BLaER1 (cell line): Measurements from ENCODE around the gene IPPK.

Experiments used
- H3K27ac ChIP-seq: shearing (Covaris generic); formaldehyde crosslinking; 2 replicates; pipeline ENCODE4 v1.8.1; 2022
- H3K27me3 ChIP-seq: shearing (Covaris generic); formaldehyde crosslinking; 2 replicates; pipeline ENCODE4 v1.8.1; 2022
- H3K36me3 ChIP-seq: shearing (Covaris generic); formaldehyde crosslinking; 2 replicates; pipeline ENCODE4 v1.8.1; 2022
- H3K4me1 ChIP-seq: shearing (Covaris generic); formaldehyde crosslinking; 2 replicates; pipeline ENCODE4 v1.8.1; 2022
- H3K4me2 ChIP-seq: shearing (Covaris generic); formaldehyde crosslinking; 2 replicates; pipeline ENCODE4 v1.8.1; 2022
- H3K4me3 ChIP-seq: shearing (Covaris generic); formaldehyde crosslinking; 2 replicates; pipeline ENCODE4 v1.8.1; 2022
- H3K9ac ChIP-seq: shearing (Covaris generic); formaldehyde crosslinking; 2 replicates; pipeline ENCODE4 v1.8.1; 2022
- H3K9me3 ChIP-seq: shearing (Covaris generic); formaldehyde crosslinking; 2 replicates; pipeline ENCODE4 v1.8.1; 2022
- H4K20me1 ChIP-seq: shearing (Covaris generic); formaldehyde crosslinking; 2 replicates; pipeline ENCODE4 v1.8.1; 2022
- Cebpa-rat ChIP-seq: shearing (Covaris generic); IDR thresholded peaks from 2 replicates; pipeline ENCODE4 v1.8.1; 2022

Gene IPPK

GRCh38 chr9:92612292-92612691, 57.6 kb downstream of the IPPK start:
- Histone ChIP-seq H4K20me1 (no peaks in the 10 kb centered on the region), H3K9ac (no peak overlapping the region), H3K36me3 (peaks cover 73% of the 10 kb centered on the region), H3K4me1 (peaks cover 11% of the 10 kb centered on the region), H3K4me2 (no peak overlapping the region), H3K27ac (no peak overlapping the region), H3K9me3 (no peaks in the 10 kb centered on the region), H3K27me3 (no peaks in the 10 kb centered on the region), H3K4me3 (no peak overlapping the region)
- TF ChIP-seq Cebpa-rat = no peak

DNA sequence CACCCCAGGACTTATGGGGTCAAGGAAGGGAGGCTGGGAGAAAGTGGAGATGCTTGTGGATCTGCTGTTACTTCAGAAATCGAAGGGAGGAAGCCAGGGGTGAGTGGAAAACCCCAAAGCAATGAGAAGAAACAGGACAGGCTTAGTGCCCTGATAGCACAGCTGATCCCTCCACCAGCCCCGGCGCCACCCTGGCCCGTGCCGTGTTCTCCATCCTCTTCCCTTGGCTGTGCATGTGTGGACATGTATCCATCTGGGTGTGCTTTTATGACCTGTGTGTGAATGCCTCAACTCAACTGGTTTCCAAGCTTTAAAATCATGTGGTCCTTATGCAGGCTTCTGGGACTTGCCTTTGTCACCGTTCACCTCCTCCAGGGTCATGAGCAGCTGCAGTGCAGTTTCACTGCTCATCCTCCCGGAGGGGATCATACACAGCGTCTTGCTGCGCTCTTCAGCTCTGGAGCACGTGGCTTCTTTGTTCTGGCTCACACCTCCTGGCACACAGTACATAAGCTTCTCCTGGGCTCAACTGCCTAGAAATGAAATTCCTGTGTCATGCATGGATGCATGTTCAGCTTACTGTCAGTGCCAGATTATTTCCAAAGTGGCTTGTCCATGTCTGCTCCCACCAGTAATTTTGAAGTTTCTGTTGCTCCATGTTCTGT, 58.2 kb downstream of the IPPK start:
- Histone ChIP-seq H3K27me3 (no peaks in the 10 kb centered on the region), H3K4me2 (no peak overlapping the region), H3K9ac (no peak overlapping the region), H3K36me3 (peaks cover 68% of the 10 kb centered on the region), H3K9me3 (no peaks in the 10 kb centered on the region), H3K4me1 (peaks cover 8% of the 10 kb centered on the region), H3K4me3 (no peak overlapping the region), H3K27ac (no peak overlapping the region), H4K20me1 (no peaks in the 10 kb centered on the region)
- TF ChIP-seq Cebpa-rat = no peak

DNA sequence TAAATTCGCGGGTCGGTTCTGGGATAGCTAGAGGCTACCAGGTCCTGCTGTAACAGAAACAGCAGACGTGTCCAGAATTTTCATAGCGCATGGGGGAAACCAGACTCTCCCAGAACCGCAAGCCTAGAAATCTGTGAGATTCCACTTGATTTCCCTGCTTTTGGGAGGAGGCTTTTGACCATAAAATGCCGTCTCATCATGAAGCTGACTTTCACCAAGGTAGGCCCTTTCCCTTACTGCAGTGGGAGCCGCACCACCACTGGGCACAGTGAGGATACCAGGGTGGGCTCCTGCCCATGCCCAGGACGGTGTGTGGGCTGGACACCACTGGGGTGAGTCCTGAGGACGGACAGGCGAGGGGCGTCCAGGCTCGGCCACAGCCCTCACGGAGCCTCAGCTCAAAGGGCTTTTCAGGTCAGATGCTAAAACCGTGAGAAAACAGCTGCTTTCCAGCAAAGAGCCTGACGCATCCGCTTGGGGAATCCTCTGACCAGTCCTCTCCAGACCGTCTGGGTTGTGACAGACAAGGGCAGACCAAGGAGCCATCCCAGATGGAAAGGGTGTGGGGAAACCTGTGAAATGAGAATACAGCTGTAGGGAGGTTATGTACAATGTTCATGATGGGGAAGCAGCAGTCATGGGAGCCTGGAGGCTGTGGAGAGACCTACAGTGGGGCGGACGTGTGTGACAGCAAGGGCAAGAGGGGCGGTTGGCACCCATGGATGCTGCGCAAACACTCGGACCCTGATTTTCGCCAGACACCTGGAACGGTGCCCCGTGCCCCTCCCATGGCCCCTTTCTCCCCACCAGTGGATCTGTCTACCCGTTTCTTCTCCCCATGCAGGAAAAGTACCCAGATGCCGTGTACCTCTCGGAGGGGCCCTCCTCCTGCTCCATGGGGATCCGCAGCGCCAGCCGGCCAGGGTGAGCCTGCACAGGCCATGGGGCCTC, 59.2 kb downstream of the IPPK start:
- H3K9ac ChIP-seq = no peak overlapping the region
- TF ChIP-seq Cebpa-rat = no peak
- no peaks in the 10 kb centered on the region for H3K4me1 ChIP-seq
- H3K36me3 ChIP-seq = peaks cover 58% of the 10 kb centered on the region
- no peaks in the 10 kb centered on the region for H3K27me3 ChIP-seq
- H3K27ac ChIP-seq = no peak overlapping the region
- H3K4me3 ChIP-seq = no peak overlapping the region
- no peaks in the 10 kb centered on the region for H4K20me1 ChIP-seq
- H3K4me2 ChIP-seq = no peak overlapping the region
- peaks cover 5% of the 10 kb centered on the region for H3K9me3 ChIP-seq

GRCh38 chr9:92608909-92609445, 61.0 kb downstream of the IPPK start:
- H3K27ac ChIP-seq = no peak overlapping the region
- no peaks in the 10 kb centered on the region for H3K4me1 ChIP-seq
- no peak overlapping the region for H3K9ac ChIP-seq
- H3K27me3 ChIP-seq = no peaks in the 10 kb centered on the region
- no peak overlapping the region for H3K4me2 ChIP-seq
- no peak for TF ChIP-seq Cebpa-rat
- H3K36me3 ChIP-seq = peaks cover 46% of the 10 kb centered on the region
- peaks cover 23% of the 10 kb centered on the region for H3K9me3 ChIP-seq
- no peak overlapping the region for H3K4me3 ChIP-seq
- no peaks in the 10 kb centered on the region for H4K20me1 ChIP-seq

GRCh38 chr9:92608241-92608908, 61.6 kb downstream of the IPPK start:
- Histone ChIP-seq H3K27ac (no peak overlapping the region), H3K9me3 (peaks cover 29% of the 10 kb centered on the region), H3K4me3 (no peak overlapping the region), H3K36me3 (peaks cover 40% of the 10 kb centered on the region), H3K27me3 (no peaks in the 10 kb centered on the region), H3K4me1 (no peaks in the 10 kb centered on the region), H4K20me1 (no peaks in the 10 kb centered on the region), H3K4me2 (no peak overlapping the region), H3K9ac (no peak overlapping the region)
- no peak for TF ChIP-seq Cebpa-rat

GRCh38 chr9:92607773-92608172, 62.2 kb downstream of the IPPK start:
- TF ChIP-seq Cebpa-rat = no peak
- no peaks in the 10 kb centered on the region for H4K20me1 ChIP-seq
- peaks cover 35% of the 10 kb centered on the region for H3K9me3 ChIP-seq
- H3K36me3 ChIP-seq = peaks cover 34% of the 10 kb centered on the region
- H3K27me3 ChIP-seq = no peaks in the 10 kb centered on the region
- H3K4me3 ChIP-seq = no peak overlapping the region
- no peak overlapping the region for H3K9ac ChIP-seq
- no peaks in the 10 kb centered on the region for H3K4me1 ChIP-seq
- H3K27ac ChIP-seq = no peak overlapping the region
- H3K4me2 ChIP-seq = no peak overlapping the region

DNA sequence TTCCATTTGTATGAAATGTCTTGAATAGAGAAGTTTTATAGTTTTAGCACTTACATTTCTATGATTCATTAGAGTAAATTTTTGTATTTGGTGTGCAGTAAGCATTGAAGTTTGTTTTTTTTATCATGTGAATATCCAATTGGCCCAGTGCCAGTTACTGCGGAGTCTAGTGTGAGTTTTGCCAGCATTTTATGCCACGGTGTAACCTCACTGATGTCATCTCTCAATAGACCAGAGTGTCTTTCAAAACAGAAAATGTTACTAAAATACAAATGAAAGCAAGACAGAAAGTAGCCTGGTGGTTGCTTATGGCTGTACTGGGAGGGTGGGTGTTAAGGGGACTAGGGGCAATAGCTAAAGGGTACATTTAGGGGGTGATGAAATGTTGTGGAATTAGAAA, 62.8 kb downstream of the IPPK start:
- H3K27ac ChIP-seq = no peak overlapping the region
- no peaks in the 10 kb centered on the region for H4K20me1 ChIP-seq
- H3K27me3 ChIP-seq = no peaks in the 10 kb centered on the region
- no peak for TF ChIP-seq Cebpa-rat
- H3K9me3 ChIP-seq = peaks cover 35% of the 10 kb centered on the region
- H3K9ac ChIP-seq = no peak overlapping the region
- peaks cover 27% of the 10 kb centered on the region for H3K36me3 ChIP-seq
- no peak overlapping the region for H3K4me2 ChIP-seq
- H3K4me1 ChIP-seq = no peaks in the 10 kb centered on the region
- no peak overlapping the region for H3K4me3 ChIP-seq

DNA sequence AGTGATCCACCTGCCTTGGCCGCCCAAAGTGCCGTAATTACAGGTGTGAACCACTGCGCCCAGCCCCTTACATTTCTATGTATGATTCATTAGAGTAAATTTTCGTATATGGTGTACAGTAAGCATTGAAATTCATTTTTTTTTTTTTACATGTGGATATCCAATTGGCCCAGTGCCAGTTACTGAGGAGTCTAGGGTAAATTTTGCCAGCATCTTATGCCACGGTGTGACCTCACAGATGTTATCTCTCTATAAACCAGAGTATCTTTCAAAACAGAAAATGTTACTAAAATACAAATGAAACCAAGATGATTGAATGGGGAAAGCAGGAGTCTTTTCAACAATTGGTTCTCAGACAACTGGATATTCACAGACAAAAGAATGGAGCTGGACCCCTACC, 64.7 kb downstream of the IPPK start:
- Histone ChIP-seq H3K4me3 (no peak overlapping the region), H3K27ac (no peak overlapping the region), H4K20me1 (no peaks in the 10 kb centered on the region), H3K27me3 (no peaks in the 10 kb centered on the region), H3K4me2 (no peak overlapping the region), H3K4me1 (no peaks in the 10 kb centered on the region), H3K9ac (no peak overlapping the region), H3K36me3 (peaks cover 8% of the 10 kb centered on the region), H3K9me3 (peaks cover 35% of the 10 kb centered on the region)
- no peak for TF ChIP-seq Cebpa-rat

- H3K9me3 ChIP-seq = peaks cover 35% of the 10 kb centered on the region
- no peak for TF ChIP-seq Cebpa-rat
- no peaks in the 10 kb centered on the region for H4K20me1 ChIP-seq
Measured at GRCh38 chr9:92603990-92604389, 65.9 kb downstream of the IPPK start.

More at GRCh38 chr9:92603990-92604389, 65.9 kb downstream of the IPPK start:
- H3K4me1 ChIP-seq = no peaks in the 10 kb centered on the region
- H3K27me3 ChIP-seq = no peaks in the 10 kb centered on the region
- peaks cover 5% of the 10 kb centered on the region for H3K36me3 ChIP-seq
- H3K27ac ChIP-seq = no peak overlapping the region
- no peak overlapping the region for H3K4me2 ChIP-seq
- H3K9ac ChIP-seq = no peak overlapping the region
- no peak overlapping the region for H3K4me3 ChIP-seq
